ENCODE results near the gene FIGN.

The FIGN gene

DNA sequence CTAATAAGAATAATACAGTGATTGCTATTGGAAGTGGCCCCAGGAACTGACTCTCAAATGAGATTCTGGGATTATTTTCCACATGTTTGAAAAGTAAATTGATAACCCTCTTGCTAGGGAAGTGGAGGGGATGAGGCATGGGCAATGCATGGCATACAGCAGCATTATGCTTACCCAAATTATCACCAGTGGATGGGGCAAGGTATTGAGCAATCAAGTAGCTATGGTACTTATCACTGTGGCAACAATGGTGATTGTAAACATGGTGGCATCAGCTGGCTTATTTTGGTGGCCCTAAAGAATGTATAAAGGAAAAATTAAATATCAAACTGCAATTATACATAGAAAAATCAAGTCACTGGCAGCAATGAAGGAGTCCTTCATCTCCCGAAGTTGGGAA lies 155.1 kb downstream of the FIGN start:
- no peaks in the 10 kb centered on the region for H3K4me1 ChIP-seq
- TF ChIP-seq, protein P1, sequence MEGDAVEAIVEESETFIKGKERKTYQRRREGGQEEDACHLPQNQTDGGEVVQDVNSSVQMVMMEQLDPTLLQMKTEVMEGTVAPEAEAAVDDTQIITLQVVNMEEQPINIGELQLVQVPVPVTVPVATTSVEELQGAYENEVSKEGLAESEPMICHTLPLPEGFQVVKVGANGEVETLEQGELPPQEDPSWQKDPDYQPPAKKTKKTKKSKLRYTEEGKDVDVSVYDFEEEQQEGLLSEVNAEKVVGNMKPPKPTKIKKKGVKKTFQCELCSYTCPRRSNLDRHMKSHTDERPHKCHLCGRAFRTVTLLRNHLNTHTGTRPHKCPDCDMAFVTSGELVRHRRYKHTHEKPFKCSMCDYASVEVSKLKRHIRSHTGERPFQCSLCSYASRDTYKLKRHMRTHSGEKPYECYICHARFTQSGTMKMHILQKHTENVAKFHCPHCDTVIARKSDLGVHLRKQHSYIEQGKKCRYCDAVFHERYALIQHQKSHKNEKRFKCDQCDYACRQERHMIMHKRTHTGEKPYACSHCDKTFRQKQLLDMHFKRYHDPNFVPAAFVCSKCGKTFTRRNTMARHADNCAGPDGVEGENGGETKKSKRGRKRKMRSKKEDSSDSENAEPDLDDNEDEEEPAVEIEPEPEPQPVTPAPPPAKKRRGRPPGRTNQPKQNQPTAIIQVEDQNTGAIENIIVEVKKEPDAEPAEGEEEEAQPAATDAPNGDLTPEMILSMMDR (IDR thresholded peaks at IDR 0.05), result no peak
- H3K27me3 ChIP-seq, result no peaks in the 10 kb centered on the region
- no peaks in the 10 kb centered on the region for H3K36me3 ChIP-seq
- no peaks in the 10 kb centered on the region for H3K9me3 ChIP-seq
- DNase-seq, result no peak
- intact Hi-C loops (cut with DNase I; ENCODE audit: low total_unique reads), result no loop called here
- H3K27ac ChIP-seq, result no peak overlapping the region
- no peak overlapping the region for H3K4me3 ChIP-seq

DNA sequence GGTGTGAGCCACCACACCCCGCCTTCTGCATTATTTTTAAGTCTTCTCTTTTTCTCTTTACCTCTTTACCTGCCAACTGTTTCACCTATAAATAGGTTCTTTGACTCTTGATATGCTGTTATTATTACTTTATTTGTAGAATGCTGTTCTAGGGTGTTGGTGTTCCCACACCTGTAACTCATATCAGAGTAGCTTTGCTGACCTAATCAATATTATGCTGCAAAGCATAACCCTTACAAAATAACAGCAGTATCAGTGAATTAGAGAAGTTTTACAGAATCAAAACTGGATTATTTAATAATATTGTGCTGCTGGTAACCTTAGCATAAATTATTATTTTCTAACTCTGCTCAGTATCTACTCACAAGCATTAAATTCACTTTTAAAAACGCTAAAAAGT lies 161.5 kb downstream of the FIGN start:
- no peak overlapping the region for H3K27ac ChIP-seq
- H3K36me3 ChIP-seq, result no peaks in the 10 kb centered on the region
- no peak for DNase-seq
- TF ChIP-seq, protein P1 (IDR thresholded peaks at IDR 0.05), result no peak
- intact Hi-C loops (cut with DNase I; ENCODE audit: low total_unique reads), result loop anchor here (10.0 kb wide), 1 partner anchor 270 kb away; no protein-coding TSS in a partner anchor
- no peaks in the 10 kb centered on the region for H3K4me1 ChIP-seq
- H3K4me3 ChIP-seq, result no peak overlapping the region
- no peaks in the 10 kb centered on the region for H3K9me3 ChIP-seq
- no peaks in the 10 kb centered on the region for H3K27me3 ChIP-seq

DNA sequence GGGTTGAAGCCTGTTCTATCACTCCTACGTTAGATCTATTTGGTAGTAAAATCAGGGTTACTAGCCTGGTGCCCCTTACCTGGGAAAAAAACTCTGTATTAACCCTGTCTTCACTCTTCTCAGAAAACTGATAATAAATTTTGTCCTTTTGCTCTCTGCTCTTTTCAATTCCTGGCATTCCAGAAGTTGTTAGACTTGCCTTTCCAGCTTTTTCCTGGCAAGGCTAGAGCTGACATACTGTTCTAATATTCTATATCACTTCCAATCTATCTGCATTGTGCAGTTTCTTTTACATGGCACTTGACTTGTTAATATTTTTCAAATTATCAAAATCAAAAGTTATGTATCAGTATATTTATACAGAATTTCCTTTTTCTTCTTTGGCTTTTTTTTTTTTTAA lies 162.2 kb downstream of the FIGN start:
- Histone ChIP-seq H3K4me1 (no peaks in the 10 kb centered on the region), H3K27ac (no peak overlapping the region), H3K36me3 (no peaks in the 10 kb centered on the region), H3K4me3 (no peak overlapping the region), H3K9me3 (no peaks in the 10 kb centered on the region), H3K27me3 (no peaks in the 10 kb centered on the region)
- intact Hi-C loops (cut with DNase I; ENCODE audit: low total_unique reads), result loop anchor here (10.0 kb wide), 1 partner anchor 271 kb away; no protein-coding TSS in a partner anchor
- no peak for DNase-seq
- TF ChIP-seq, protein P1 (IDR thresholded peaks at IDR 0.05), result no peak

DNA sequence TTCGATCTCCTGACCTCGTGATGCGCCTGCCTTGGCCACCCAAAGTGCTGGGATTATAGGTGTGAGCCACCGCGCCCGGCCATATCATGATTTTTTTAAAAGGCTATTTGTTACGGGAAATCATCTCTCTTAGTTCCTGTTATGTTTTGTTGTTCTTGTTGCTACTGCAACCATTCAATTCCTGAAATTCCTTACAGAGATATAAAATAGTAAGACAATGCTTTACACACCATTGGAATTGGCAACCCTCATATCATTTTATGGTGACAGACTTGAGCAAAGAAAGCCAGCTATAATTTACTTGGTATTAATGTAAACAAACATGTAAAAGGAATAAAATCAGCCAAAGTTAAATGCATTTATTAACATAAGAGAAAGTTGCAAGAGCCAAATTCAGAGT lies 163.0 kb downstream of the FIGN start:
- Histone ChIP-seq H3K4me3 (no peak overlapping the region), H3K27ac (no peak overlapping the region), H3K9me3 (no peaks in the 10 kb centered on the region), H3K27me3 (no peaks in the 10 kb centered on the region), H3K36me3 (no peaks in the 10 kb centered on the region), H3K4me1 (no peaks in the 10 kb centered on the region)
- no peak for DNase-seq
- intact Hi-C loops (cut with DNase I; ENCODE audit: low total_unique reads), result loop anchor here (10.0 kb wide), 1 partner anchor 272 kb away; no protein-coding TSS in a partner anchor
- TF ChIP-seq, protein P1 (IDR thresholded peaks at IDR 0.05), result no peak

DNA sequence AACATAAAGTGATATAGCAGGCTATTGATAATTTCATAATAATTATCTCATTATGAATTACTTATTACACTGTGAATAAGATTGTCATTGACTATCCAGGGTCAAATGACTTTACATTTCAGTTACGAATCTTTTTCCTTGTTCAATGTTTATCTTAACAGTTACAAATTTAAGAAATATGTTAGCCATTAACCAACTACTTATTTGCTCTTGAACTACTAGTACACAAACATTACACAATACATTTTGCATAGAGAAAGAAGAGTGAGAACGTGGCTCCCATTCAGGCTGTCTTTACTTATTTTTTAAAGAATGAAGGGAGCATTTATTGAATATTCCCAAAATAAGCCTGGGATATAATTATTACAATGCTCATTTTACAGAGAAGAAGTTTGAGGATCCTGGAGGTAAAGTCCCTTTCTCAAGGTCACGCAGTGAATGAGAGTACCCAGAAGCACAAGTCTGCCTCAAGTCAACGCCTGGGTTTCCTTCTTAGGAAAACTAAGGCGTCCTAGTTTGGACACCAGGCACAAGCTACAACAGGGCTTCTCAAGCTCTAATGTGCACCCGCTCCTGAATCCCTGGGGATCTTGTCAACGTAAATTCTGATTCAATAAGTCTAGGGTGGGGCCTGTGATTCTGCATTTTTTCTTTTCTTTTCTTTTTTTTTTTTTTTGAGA lies 164.2 kb downstream of the FIGN start:
- TF ChIP-seq, protein P1 (IDR thresholded peaks at IDR 0.05), result no peak
- no peak for DNase-seq
- Histone ChIP-seq H3K4me3 (no peak overlapping the region), H3K36me3 (no peaks in the 10 kb centered on the region), H3K27ac (no peak overlapping the region), H3K4me1 (no peaks in the 10 kb centered on the region), H3K27me3 (no peaks in the 10 kb centered on the region), H3K9me3 (no peaks in the 10 kb centered on the region)
- intact Hi-C loops (cut with DNase I; ENCODE audit: low total_unique reads), result loop anchor here (10.0 kb wide), 1 partner anchor 273 kb away; no protein-coding TSS in a partner anchor
